IPS DF 4.7 (cell line): Measurements from ENCODE around the gene ARL15.

Experiments used
- DNase-seq: peaks from one replicate; pipeline ENCODE4 v3.0.0-alpha.2; 2013; ENCODE audit warnings: low spot score; ENCODE audit errors: extremely low read depth

The ARL15 gene

DNA sequence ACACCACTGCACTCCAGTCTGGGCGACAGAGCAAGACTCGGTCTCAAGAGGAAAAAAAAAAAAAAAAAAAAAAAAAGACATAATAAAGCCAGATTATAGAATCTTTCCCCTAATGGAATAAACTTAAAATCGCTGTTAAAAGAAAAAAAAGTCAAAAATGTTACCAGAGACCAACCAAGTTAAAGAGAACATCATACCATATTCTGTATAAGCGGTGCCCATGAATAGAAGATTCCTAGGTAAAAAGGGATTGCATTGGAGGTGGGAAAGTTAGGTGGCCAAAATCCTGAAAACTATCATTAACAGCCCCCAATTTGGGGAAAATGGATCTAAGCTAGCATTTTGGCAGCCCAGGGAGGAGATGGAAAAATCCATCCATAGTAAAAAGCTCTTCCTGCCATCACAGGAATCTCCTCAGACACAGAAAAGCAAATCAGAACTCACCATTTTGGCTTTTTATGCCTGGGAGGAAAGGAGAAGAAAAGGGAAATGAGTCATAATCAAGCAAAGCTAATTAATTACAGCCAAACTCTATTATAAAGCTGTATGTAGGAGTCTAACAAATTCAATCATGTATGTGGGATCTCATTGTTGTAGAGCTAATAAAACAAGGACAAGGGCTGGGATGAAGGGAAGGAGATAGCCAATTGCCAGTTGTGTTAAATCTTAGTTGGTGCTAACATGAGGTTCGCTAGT, 363.8 kb downstream of the ARL15 start:
- DNase-seq = no peak

DNA sequence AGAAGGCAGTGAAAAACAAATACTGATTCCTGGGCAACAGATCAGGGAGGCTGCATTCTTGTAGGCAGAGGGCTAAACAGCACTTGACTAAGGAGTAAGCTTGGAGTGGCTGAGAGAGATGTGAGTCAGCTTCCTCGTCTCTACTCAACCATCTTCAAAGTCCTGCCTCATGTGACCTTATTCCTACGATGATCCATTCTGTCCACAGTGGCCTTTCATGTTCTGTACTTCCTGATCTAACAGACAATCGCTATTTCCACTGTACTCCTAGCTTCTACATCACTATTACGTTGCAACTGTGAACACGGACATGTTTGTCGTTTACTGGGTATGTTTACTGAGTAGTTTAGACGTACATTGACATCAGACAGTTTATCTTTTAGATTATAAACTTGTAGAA, 365.4 kb downstream of the ARL15 start:
- DNase-seq = no peak

DNA sequence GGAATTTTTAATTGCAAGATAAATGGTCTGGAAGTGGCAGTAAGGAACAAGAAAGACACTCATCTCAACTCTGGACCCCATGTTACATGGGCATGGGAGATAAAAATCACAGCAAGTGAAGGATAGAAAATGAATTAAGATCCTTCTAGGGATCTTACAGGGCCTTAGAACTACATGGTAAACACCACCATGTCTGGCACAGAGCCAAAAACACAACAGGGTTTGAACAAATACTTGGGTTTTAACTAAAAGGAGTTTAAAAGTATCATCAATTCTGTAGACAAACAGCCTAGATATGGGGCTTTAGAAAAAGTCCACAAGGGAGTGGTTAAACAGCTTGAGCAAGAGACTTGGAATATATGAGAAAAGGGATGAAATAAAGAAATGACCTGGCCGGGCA, 366.4 kb downstream of the ARL15 start:
- no peak for DNase-seq

DNA sequence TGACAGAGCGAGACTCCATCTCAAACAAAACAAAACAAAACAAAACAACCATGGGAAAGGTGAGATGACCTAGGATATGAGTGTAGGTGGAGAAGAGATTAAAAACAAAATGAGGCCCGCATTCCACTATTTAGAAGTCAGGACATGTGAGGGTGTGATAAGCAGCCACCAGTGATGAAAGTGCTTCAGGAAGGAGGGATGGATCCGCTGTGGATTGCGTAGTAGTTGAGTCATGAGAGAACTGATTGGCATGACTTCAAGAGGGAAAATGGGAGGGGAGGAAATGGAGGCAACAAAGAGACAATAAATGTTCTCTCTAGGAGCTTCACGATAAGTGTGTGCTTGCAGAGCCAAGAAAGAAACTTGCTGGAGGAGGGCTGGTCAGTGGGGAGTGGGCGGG, 367.6 kb downstream of the ARL15 start:
- no peak for DNase-seq

DNA sequence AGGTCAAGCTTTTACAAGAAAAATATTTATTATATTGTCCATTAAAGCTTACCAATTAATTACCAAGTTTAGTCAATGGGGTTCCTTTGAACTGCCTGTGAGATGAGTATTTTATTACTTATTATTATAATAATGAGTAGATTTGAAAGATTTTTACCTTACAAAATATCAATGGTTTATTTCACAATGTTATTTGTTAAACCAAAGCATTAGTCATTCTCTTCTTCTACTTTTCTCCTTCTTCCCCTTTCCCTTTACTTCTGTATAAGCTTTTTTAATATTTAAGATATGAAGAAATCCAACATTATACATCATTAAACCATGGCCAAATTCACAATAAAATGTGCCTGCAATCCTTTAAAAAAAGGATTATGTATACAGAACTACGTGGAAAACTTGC, 369.5 kb downstream of the ARL15 start:
- no peak for DNase-seq

DNA sequence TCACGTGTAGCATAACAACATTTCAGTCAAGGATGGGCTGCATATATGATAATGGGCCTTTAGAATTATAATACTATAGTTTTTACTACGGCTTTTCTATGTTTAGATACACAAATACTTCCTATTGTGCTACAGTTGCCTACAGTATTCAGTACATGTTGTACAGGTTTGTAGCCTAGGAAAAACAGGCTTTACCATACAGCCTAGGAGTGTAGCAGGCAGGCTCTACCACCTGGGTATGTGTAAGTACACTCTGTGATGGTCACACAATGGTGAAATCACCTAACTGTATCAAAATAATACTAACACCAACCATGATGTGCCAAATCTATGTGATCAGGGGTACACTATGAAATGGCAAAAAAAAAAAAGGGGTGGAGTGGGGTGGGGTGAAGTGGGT, 372.9 kb downstream of the ARL15 start:
- no peak for DNase-seq

DNA sequence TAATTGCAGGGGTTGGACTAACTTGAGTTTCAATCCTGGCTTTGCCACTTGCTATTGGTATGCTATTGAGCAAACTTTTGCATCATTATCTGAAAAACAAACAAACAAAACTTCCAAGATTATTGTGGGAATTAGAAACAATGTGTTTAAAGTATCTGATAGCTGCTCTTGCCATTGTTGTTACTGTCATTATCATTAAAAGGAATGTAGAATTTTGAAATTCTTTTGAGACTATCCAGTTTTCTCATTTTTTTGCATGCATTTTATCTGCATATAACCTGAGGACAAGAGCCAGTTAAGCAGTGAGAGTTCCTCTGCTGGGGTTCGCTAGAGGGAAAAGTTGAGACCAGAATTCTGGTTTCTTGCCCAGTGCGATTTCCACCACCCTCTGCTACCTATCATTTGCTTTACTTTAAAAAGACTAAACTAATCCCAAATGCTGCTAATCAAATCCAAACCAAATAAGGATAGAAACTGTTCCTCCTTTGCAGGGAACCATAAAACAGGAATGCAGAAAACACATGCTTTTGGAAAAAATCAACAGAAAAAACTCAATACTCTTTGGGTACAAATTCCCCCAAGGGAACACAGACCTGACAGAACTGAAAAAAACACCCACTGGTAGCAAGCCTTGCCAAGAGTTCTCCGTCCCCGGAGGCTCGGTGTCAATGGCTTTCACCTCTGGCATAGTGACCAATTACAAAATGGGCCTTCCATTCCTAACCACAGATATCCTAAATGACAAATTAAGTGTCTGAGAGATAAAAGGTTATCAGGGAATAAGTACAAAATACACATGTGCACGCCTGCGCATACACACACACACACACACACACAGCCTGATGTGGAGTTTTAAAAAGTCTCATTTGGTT, 373.7 kb downstream of the ARL15 start:
- no peak for DNase-seq

DNA sequence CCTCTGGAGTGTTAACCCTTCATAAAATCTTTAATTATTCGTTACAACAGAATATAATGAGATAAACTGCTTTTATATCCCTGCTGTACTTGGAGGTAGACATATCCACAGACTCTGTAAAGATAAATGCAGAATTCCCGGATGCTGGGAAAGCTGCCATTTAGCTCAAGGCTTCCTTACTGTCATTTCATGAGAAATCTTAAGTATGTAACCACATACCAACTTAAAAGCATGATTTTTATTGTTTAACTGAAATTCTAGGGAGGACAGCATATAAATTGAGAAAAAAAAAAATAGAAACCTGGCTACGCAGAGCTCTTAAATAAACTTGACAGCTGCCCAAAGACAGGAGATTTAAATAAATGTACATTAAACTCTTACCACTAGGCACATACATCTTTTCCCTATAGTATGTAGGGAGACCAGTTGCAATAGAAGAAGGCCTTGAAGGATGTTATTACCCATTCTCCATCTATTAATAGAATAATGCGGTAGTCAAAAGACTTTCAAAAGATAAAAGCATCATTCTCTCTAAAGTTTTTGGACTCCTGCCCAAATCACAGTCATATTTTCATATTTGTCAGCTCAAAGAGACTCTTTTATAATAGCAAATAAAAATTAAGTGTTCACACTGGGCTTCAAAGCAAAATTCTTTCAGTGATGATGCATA, 376.1 kb downstream of the ARL15 start:
- no peak for DNase-seq

DNA sequence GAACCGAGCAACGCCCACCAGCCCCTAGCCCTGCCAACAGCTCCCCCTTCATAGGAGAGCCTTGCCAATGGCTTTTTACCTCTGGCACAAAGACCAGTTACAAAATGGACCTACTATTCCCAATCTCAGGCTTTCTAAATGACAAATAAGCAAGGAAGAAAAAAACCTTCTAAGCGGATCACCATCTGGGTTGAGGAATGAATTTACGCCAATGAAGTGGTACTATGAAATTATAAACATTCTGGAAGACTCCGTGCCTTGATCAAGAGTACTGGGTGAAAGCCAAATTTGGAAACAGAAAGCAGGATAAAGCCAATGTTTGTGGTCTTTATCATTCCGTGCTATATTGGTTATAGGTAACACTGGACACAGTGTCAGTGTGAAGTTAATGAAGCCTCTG, 378.0 kb downstream of the ARL15 start:
- no peak for DNase-seq

DNA sequence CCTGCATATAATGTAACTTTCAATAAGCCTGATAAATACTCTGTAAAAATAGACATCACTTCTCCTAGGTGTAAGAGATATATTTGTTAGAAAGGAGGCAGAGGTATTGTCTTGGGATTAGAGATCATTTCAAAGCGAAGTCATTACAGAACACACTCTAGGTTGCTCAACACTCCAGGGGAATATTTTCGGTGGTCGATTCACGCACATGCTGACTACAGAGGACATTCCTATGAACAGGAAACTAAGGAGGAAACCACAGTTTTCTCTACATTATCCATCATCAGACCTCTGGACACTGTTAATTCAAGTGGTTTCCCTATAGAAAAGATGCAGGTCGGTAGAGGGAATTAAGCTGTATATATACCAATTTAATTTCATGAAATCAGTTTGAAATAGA, 379.9 kb downstream of the ARL15 start:
- DNase-seq = no peak

DNA sequence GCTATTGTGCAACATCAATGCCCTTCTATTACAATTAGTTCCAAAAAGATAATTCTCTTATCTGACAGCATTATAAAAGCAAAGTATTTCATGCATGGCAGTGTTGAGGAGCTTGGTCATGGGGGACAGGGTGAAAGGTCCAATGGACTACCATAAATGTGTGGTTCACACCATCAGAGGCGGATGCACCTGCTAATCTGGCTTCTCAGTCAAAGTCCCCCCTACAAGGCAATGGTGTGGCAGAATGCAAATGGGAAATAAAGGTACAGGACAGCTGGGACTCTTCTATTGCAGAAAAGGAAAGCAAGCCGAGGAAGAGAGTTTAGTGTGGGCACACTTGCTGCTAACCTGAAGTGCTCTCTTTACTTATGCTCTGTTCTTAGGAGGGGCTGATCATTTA, 380.8 kb downstream of the ARL15 start:
- DNase-seq = no peak

DNA sequence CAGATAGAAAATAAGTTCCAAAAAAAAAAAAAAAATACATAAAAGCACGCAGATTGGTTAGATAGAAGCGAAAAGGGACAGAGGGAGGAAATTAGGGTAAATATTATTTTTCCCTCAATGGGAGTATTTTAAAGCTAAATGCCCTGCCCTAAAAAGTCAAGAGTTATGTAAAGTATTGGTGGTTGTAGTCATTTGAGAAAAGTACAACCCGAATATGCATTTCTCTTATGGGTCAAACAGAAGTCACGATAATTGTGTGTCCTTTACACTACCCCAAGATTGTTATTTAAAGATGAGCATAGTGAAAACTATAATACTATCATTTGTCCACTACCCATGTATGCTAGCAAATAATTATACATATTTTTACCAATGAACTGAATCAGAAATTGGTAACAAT, 381.2 kb downstream of the ARL15 start:
- no peak for DNase-seq

DNA sequence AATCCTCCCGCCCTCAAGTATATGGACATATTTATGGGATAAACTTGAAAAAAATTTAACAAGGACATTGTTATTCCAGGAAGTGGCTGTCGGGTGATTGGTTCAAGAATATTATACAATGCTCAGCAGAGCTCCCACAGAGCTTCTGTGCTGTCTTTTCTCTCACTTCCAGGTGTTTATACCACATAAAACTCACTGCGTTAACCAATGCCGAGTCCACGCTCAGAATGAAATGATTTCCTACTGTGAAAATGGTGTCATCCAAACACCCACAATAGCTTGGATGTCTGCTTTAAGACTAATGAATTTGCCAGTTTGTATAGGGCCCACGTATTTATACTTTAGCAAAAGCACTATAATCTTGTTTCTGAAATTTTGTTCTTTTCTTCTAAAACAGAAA, 381.7 kb downstream of the ARL15 start:
- no peak for DNase-seq

DNA sequence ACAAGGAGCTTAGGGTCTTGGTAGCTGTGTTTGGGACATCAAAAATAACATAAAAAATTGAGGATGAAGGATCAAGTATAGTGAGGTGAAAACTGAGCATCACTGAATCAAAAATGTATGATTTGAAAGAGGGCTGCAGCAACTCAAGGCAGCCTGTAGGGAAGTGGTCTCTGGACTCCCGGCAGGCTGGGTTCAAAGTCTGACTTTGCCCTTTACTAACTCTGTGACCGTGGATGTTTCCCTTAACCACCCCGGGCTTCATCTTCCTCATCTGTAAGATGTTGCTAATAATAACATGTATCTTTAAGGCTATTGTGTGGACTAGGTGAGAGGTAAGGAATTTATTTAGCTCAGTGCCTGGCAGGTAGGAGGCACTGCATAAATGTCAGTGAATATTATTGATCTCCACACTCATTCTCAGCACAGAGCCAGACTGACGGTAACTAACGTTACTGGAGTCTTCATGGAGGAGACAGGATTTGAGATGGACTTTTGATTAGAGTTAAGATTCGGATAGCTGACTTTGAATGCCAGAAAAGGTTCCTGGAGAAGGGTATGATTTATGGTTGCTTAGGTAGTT, 382.6 kb downstream of the ARL15 start:
- DNase-seq = no peak

DNA sequence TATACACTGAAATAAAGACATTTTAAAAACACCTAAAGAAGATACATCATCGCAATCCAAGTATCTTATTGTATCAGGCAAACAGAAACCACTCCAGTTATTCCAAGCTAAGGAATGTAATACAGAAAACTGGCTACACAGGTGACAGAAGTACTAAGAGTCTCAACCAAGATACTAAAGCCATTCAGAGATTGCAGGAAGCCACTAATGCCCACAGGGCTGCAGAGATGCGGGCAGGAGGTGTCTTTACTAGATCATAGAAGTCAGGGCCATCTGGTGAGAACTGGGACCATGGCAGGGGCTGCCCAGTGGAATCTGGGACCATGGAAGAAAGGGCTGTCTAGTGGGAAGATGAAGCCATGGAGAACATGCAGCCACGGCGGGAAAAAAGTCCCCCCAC, 384.3 kb downstream of the ARL15 start:
- no peak for DNase-seq

DNA sequence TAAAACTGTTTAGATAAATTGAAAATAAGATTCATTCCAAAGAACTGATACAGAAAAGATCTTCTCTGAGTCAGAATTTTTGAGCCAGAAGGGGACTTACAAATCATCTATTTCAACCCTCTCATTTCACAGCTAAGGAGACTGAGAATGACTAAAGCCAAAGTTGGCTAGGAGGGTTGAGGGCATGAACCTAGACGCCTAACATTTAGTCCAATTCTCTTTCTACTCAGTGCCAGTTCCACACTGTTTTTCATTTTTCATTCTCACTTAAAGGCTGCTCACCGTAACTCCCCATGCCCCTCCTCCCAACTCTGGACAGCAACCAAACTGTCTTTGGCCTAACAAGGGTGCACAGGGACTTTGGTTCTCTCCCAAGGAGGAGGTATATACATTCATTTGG, 386.0 kb downstream of the ARL15 start:
- DNase-seq = no peak

DNA sequence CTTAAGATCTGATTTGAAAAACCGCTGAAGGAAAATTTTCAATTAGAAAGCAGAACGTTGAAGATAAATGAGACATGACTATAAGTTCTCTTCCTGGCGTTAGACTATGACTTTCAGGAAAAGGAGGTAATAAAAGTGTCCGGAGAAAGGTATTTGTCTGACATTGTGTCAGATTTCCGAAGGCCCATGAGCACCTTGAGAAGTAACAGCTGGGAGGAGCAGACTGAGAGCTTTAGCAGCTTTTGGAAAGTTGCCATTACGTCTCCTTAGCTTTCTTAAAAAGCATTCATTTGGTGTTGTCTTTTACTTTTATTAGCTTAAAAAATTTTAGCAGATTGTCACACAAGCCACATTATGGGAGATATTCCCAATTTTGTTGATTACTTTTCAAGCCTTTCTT, 386.4 kb downstream of the ARL15 start:
- DNase-seq = no peak

DNA sequence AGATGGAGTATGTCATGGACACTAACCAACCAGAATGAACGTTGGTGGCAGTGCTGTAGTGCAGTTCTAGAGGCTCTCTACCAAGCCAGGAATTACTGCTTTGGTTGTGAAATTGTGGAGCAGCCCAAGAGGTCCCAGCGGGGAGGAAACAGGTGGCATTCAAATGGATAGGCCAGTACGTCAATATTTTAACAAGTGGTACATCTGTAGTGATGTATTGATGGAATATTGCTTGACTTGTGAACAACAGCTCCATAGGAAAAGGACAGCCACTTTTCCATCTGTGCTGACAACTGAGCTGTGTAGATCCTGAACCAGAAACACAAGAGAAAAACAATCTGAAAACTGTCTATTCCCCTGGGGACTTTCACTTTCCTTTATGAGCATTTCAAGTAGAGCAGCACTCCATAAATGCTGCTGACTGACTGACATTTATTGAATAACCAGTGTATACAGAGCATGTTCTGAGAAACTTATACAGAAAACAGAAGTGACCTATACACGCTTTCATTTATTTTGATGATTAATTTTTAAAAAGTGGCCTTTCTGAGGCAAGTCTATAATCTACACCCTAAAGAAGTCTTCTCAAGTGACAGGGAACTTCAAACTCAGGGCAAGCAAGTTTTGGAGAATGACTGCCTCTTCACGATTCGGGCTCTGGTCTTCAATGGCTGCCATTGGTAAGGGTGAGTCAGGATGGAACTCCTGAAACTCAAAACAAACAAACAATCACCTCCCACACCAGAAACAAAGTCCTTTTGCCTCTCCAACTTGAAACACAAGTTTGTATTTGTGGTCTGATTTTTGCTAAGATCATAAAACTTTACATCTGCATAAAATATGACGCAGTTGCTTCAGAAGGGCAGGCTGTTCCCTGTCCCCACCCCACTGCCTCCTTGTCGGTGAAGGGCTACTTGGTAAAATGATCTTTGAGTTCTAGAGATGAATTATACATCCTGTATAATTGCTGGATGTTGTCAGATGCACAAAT, 387.6 kb downstream of the ARL15 start:
- no peak for DNase-seq

DNA sequence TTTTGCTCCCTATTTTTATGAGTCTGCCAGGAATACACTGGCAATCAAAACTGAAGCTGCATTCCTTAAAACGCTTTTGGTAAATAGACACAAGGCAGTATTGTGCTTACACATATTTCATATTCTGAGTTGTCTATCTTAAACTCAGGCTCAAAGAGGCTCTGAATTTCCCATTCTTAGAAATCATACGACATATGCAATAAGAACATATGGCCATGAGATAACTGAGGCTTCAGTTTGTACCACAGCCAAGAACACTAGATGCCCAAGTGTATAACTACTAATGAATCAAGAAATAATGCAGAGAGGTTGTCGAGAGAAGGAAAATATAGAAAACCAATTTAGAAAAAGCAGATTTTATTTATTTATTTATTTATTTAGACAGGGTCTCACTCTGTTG, 392.5 kb downstream of the ARL15 start:
- no peak for DNase-seq

DNA sequence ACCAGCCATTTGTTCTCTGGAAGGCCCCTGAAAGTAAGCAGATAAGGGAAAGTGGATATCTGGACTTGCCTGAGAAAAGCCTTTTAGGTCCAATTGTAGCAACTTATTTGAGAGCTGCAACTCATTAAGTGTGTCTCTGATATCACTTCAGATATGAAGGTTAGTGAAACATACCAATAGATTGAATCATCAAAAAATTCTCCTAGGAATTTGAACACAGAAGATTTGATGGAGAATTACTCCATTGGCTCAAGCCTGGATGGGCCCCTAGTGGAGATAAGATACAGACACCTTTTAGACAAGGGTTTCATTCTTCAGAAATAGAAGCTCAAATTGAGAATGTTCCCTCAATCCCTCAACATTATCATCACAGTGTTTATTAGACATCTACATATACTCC, 393.3 kb downstream of the ARL15 start:
- DNase-seq = no peak

DNA sequence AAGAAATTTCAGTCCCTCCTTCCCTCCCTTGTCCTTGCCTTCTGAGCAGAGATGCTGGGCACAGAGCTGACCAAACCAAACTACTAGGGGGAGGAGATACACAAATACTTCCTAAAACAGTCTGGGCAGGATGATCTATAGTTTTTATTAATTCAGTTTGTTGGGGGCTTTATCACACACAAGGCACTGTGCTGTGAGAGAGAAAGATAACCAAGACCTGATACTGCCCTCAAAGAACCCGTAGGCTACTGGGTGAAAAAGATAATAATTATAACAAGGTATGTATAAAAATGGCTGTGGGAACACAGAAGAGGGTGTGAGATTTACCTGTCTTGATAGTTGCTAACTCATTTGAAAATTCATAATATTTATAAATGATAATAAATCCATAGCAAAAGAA, 395.3 kb downstream of the ARL15 start:
- DNase-seq = no peak
